DMS79 treated with DMSO at 0.1 percent for 48 hours (cell line): ENCODE data around the gene APOA1.

Experiments used
- DNase-seq: peaks from one replicate; lab custom pipeline; 2025; lab: John Stamatoyannopoulos, UW

APOA1 gene

GRCh38 chr11:116837231-116838091, at the start of gene APOA1:
Gene APOA1 (minus strand): TSS chr11:116837622. CDS start chr11:116837387, 235 bp downstream.
- DNase-seq: no peak

GRCh38 chr11:116885951-116886655, 48.7 kb upstream of the APOA1 start:
- peak; percentile 28 for DNase-seq

GRCh38 chr11:116882386-116882785, 45.0 kb upstream of the APOA1 start:
- no peak for DNase-seq

GRCh38 chr11:116881143-116881542, 43.7 kb upstream of the APOA1 start:
- no peak for DNase-seq

- DNase-seq: peak; percentile 90
These were observed 42.6 kb upstream of the APOA1 start for GRCh38 chr11:116879800-116880625.

GRCh38 chr11:116876656-116877055, 39.2 kb upstream of the APOA1 start:
- DNase-seq: no peak

GRCh38 chr11:116875194-116875593, 37.8 kb upstream of the APOA1 start:
- no peak for DNase-seq

- DNase-seq: no peak
These were observed 36.8 kb upstream of the APOA1 start for GRCh38 chr11:116874251-116874650.

GRCh38 chr11:116873381-116873780, 36.0 kb upstream of the APOA1 start:
- no peak for DNase-seq

- no peak for DNase-seq
These were observed 33.8 kb upstream of the APOA1 start for GRCh38 chr11:116871248-116871647.

- no peak for DNase-seq
These were observed 32.6 kb upstream of the APOA1 start for GRCh38 chr11:116870054-116870453.

GRCh38 chr11:116869610-116870009, 32.2 kb upstream of the APOA1 start:
- no peak for DNase-seq

- no peak for DNase-seq
These were observed 30.6 kb upstream of the APOA1 start for GRCh38 chr11:116868066-116868465.

- no peak for DNase-seq
These were observed 30.2 kb upstream of the APOA1 start for GRCh38 chr11:116867619-116868018.

- no peak for DNase-seq
These were observed 29.5 kb upstream of the APOA1 start for GRCh38 chr11:116866804-116867455.

GRCh38 chr11:116865696-116866095, 28.3 kb upstream of the APOA1 start:
- no peak for DNase-seq

- DNase-seq: no peak
These were observed 27.1 kb upstream of the APOA1 start for GRCh38 chr11:116864531-116864930.

- no peak for DNase-seq
These were observed 25.5 kb upstream of the APOA1 start for GRCh38 chr11:116862951-116863350.

- DNase-seq: no peak
These were observed 24.8 kb upstream of the APOA1 start for GRCh38 chr11:116862185-116862584.

GRCh38 chr11:116861539-116861938, 24.1 kb upstream of the APOA1 start:
- DNase-seq: no peak

- DNase-seq: no peak
These were observed 22.9 kb upstream of the APOA1 start for GRCh38 chr11:116860303-116860702.

GRCh38 chr11:116859175-116859574, 21.8 kb upstream of the APOA1 start:
- DNase-seq: no peak
